Lower lobe of right lung (tissue), 2 donors: Measurements from ENCODE around the gene NRN1L. TPM values are rescaled to one million over a fixed set of nuclear protein-coding genes. Genes with fewer than 3 reads are reported as not detected.
"Not testable (repeated sequence)": the region's sequence is repeated elsewhere in the genome, so short reads cannot be mapped to it uniquely, and the experiment has no call there.

ENCODE experiments used
- ATAC-seq, 2 donors: fragments of 200-7000 bp; cut with Tn5 transposase; one replicate each; pipeline ENCODE4 v1.9.1; 2020 to 2022; ENCODE audit warnings: mild to moderate bottlenecking in 2 of 2, moderate library complexity in 2 of 2
- DNase-seq: peaks from one replicate; pipeline ENCODE4 v3.0.0-alpha.2; 2020
- H3K27ac ChIP-seq: fragments of 200-600 bp; one replicate; pipeline ENCODE4 v1.8.0; 2022
- H3K27me3 ChIP-seq: fragments of 200-600 bp; one replicate; pipeline ENCODE4 v1.8.0; 2022; ENCODE audit warnings: low read depth
- H3K36me3 ChIP-seq: fragments of 200-600 bp; one replicate; pipeline ENCODE4 v1.8.0; 2022; ENCODE audit warnings: mild to moderate bottlenecking
- H3K4me1 ChIP-seq: fragments of 200-600 bp; one replicate; pipeline ENCODE4 v1.8.0; 2022
- H3K4me3 ChIP-seq: fragments of 200-600 bp; one replicate; pipeline ENCODE4 v1.8.0; 2022; ENCODE audit warnings: mild to moderate bottlenecking
- H3K9me3 ChIP-seq: fragments of 200-600 bp; one replicate; pipeline ENCODE4 v1.8.0; 2022
- intact Hi-C: fragments of 100-400 bp; cut with DNase I; formaldehyde crosslinking; loops from one replicate; pipeline ENCODE4 v1.11.0; 2022
- total RNA-seq: library from RNA; stranded (reverse); fragmentation: NEBNext Ultra II Directional; extraction: Animal tissue kit (Norgen Biotek cat#: 25700); gene quantifications from one replicate; pipeline ENCODE4 v1.2.1, GENCODE V29; 2021
- TF ChIP-seq, protein P1 (sequence below): fragments of 200-600 bp; IDR thresholded peaks from one replicate; pipeline ENCODE4 v1.8.0; 2022; ENCODE audit warnings: antibody characterized with exemption, mild to moderate bottlenecking
- donor health status: DM: no; HTN: yes; CAD: no; lungs with severe emphysema.

NRN1L gene
- total RNA-seq, 1 donor from 2014 or later, result 1.7 TPM

DNA sequence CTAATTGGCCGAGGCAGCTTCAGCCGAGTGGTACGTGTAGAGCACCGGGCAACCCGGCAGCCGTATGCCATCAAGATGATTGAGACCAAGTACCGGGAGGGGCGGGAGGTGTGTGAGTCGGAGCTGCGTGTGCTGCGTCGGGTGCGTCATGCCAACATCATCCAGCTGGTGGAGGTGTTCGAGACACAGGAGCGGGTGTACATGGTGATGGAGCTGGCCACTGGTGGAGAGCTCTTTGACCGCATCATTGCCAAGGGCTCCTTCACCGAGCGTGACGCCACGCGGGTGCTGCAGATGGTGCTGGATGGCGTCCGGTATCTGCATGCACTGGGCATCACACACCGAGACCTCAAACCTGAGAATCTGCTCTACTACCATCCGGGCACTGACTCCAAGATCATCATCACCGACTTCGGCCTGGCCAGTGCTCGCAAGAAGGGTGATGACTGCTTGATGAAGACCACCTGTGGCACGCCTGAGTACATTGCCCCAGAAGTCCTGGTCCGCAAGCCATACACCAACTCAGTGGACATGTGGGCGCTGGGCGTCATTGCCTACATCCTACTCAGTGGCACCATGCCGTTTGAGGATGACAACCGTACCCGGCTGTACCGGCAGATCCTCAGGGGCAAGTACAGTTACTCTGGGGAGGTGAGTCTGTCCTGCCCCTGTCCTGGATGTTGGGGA, 24.5 kb downstream of the NRN1L start:
- TF ChIP-seq, protein P1, sequence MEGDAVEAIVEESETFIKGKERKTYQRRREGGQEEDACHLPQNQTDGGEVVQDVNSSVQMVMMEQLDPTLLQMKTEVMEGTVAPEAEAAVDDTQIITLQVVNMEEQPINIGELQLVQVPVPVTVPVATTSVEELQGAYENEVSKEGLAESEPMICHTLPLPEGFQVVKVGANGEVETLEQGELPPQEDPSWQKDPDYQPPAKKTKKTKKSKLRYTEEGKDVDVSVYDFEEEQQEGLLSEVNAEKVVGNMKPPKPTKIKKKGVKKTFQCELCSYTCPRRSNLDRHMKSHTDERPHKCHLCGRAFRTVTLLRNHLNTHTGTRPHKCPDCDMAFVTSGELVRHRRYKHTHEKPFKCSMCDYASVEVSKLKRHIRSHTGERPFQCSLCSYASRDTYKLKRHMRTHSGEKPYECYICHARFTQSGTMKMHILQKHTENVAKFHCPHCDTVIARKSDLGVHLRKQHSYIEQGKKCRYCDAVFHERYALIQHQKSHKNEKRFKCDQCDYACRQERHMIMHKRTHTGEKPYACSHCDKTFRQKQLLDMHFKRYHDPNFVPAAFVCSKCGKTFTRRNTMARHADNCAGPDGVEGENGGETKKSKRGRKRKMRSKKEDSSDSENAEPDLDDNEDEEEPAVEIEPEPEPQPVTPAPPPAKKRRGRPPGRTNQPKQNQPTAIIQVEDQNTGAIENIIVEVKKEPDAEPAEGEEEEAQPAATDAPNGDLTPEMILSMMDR, result no peak
- H3K27ac ChIP-seq, result no peak overlapping the region
- ATAC-seq (no peak), DNase-seq (no peak)
- H3K9me3 ChIP-seq, result no peaks in the 10 kb centered on the region
- H3K4me1 ChIP-seq, result no peaks in the 10 kb centered on the region
- no peaks in the 10 kb centered on the region for H3K27me3 ChIP-seq
- intact Hi-C loops, result no loop called here
- no peak overlapping the region for H3K4me3 ChIP-seq
- H3K36me3 ChIP-seq, result peaks cover 39% of the 10 kb centered on the region

DNA sequence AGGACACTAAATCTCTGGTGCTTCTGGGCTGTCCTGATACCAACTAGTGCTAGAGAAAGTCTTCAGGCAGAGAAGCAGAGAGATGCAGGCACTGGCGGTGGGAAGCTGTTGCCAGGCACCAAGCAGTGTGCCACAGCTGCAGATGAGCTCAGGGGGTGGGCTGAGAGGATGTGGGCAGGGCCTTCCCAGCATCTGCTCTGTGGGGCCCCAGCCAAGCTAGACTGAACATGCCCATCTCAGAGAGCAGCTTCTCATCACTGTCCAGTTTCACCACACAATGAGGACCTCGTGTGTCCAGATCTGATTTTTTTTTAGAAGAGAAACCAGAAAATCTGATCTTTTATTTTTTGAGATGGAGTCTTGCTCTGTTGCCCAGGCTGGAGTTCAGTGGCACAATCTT, 25.5 kb downstream of the NRN1L start:
- Histone ChIP-seq H3K9me3 (no peaks in the 10 kb centered on the region), H3K27me3 (no peaks in the 10 kb centered on the region), H3K27ac (no peak overlapping the region), H3K4me3 (no peak overlapping the region), H3K4me1 (no peaks in the 10 kb centered on the region), H3K36me3 (peaks cover 44% of the 10 kb centered on the region)
- intact Hi-C loops, result no loop called here
- no peak for DNase-seq
- ATAC-seq, result no peak
- TF ChIP-seq, protein P1, result no peak

DNA sequence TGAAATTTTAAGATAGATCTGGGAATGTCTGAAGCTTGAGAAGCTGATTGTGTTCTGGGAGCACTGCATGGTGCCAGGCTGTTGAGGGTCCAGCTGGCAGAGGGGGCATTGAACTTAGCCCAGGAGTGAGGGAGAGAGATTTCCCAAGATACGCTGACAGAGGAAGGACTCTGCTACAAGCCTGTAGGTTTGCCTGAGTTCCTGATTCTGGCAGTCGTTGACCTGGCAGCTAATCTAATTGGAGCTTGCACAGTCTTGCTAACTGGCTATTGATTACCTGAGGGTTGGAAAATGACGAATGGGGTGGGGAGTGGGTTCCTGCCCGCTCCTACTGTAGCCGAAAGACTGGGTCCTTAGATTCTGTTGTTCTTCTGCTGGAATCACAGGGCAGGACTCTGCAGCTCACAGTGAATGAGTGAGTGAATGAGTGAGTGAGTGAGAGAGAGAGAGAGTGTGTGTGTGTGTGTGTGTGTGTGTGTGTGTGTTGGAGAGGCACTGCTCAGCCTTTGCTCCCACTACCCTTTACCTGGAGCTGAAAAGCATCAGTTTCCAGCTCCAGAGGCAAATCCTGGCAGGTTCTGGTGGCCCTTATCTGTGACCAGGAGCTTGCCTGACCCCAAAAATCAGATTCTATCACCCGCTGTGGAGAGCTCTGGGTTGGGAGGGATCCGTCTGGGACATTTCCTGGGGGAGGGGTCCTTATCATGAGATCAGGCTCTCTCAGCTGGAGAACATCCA, 30.2 kb downstream of the NRN1L start:
- Histone ChIP-seq H3K4me3 (no peak overlapping the region), H3K4me1 (peaks cover 30% of the 10 kb centered on the region), H3K9me3 (no peaks in the 10 kb centered on the region), H3K27me3 (no peaks in the 10 kb centered on the region), H3K27ac (no peak overlapping the region), H3K36me3 (peaks cover 50% of the 10 kb centered on the region)
- intact Hi-C loops, result no loop called here
- TF ChIP-seq, protein P1, result no peak
- DNase-seq (no peak), ATAC-seq (no peak)

DNA sequence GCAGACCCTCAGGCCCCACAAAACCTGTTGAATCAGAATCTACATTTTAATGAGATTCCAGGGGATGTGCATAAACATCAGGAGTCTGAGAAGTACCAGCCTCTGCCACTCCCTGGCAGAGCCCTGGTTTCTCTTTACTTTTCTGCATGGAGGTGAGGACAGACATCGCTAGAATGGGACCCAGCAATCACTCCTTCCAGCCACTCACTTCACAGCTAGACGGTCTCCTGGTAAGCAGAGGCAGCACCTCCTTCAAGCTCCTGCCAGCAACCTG, 30.7 kb downstream of the NRN1L start:
- H3K4me3 ChIP-seq, DNase-seq, H3K9me3 ChIP-seq, H3K27me3 ChIP-seq, ATAC-seq, intact Hi-C loops, H3K27ac ChIP-seq: not testable (repeated sequence)
- peaks cover 30% of the 10 kb centered on the region for H3K4me1 ChIP-seq
- peaks cover 48% of the 10 kb centered on the region for H3K36me3 ChIP-seq

DNA sequence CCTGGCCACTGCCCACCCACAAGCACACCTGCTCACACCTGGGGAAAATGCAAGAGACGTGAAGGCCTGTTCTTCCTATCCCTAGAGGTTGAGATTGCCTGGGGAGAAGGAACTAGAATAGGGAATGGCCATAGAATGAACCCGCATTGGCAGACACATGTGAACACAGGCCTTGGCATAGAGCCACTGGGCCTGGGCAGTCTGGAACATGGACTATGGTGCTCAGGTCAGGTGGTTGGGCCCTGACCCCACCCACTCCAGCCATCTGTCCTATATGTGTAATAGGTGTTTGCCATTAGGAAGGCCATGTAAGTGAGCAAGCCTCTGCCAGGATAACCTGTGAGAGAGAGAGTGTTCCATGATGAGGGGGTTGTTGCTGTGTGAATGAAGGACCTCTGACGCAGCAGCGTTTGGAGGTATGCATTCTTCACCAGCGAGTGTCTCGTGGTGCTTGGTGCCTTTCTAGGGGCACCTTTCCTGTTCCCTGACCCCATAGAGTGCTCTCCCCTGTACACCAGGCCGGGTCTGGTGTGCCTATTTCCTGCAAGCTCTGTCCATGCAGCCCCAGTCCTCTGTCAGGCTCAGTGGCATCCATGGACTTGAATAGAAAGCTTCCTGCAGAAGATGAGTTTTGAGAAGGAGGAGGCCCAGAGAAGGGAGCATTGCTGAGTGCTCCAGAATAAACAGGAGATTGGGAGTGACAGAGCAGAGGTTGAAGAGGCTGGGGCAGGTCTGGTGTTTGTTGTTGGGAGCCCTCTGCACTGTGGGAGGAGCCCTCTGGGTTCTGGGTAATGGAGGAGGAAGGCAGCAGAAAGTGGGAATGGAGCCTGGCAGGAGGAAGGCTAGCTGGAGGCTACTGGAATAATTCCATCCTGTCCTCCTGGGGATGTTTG, 31.4 kb downstream of the NRN1L start:
- DNase-seq (no peak), ATAC-seq (no peak)
- no peaks in the 10 kb centered on the region for H3K9me3 ChIP-seq
- peaks cover 30% of the 10 kb centered on the region for H3K4me1 ChIP-seq
- H3K4me3 ChIP-seq, result no peak overlapping the region
- intact Hi-C loops, result no loop called here
- peaks cover 46% of the 10 kb centered on the region for H3K36me3 ChIP-seq
- H3K27me3 ChIP-seq, result no peaks in the 10 kb centered on the region
- H3K27ac ChIP-seq, result no peak overlapping the region
- TF ChIP-seq, protein P1, result no peak
